GM23248 (cell line): Measurements from ENCODE around the gene HSP90B1.

Source experiments
- EZH2 ChIP-seq: fragments of 200-600 bp; sonication (generic); IDR thresholded peaks from 2 replicates; pipeline ENCODE4 v1.6.1; 2018; ENCODE audit warnings: antibody characterized with exemption, mild to moderate bottlenecking; ENCODE audit not compliant: insufficient read depth, poor library complexity, severe bottlenecking
- EZH2phosphoT487 ChIP-seq: fragments of 200-600 bp; sonication (generic); IDR thresholded peaks from 2 replicates; pipeline ENCODE4 v1.6.1; 2018; ENCODE audit warnings: antibody characterized with exemption, moderate library complexity, mild to moderate bottlenecking, low read depth; ENCODE audit not compliant: insufficient read depth

DNA sequence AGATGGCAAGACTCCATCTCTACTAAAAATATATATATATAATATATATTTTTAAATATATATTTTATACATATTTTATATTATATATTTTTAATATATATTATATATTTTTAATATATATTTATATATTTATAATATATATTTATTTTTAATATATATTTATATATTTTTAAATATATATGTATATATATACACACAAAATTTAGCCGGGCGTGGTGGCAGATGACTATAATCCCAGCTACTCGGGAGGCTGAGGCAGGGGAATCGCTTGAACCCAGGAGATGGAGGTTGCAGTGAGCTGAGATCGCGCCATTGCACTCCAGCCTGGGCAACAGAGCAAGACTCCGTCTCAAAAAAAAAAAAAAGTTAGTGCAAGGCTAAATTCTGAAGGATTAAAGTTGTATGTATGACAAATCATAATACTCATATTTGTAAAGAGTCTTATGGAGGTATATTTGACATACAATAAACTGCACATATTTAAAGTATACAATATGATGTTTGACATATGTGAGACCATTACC is 27.7 kb downstream of the HSP90B1 start:
- TF ChIP-seq EZH2phosphoT487 (no peak), EZH2 (no peak)
